ENCODE data around the gene FAM50A. TPM values are rescaled to one million over a fixed set of nuclear protein-coding genes. Genes with fewer than 3 reads are reported as not detected.

Gene FAM50A
- total and polyA plus RNA-seq, 2 donors (not counting 1 experiment from before 2014, with no cell fraction given): 44.5 to 79.8 TPM

DNA sequence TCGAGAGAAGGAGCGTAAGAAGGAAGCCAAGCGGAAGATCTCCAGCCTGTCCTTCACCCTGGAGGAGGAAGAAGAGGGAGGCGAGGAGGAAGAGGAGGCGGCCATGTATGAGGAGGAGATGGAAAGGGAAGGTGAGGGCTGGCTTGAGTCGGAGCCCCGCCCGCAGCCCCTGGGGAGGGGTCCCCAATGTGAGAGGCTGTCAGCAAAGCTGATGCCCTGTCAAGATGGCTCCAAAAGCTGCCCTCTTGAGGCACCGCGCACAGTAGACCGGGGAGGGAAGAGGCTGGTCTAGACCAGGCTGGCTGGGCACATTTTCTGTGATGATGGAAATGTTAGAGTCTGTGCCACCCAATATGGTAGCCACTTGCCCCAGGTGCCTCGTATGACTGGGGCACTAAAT, 2.5 kb downstream of the FAM50A start:
- no peak overlapping the region for H3K27ac Mint-ChIP-seq
- POLR2A ChIA-PET: no interaction called here
- CTCF ChIA-PET: no interaction called here
- peaks cover 10% of the 10 kb centered on the region for H3K79me2 ChIP-seq (ENCODE audit: control insufficient read depth, insufficient read depth, low read length)
- H3K27me3 Mint-ChIP-seq: no peaks in the 10 kb centered on the region
- H3K9me3 Mint-ChIP-seq (ENCODE audit: insufficient read depth): no peaks in the 10 kb centered on the region
- WGBS (ENCODE audit: insufficient coverage): 94% methylated on average over 3 of the region's 12 CpGs
- no peaks in the 10 kb centered on the region for H3K9me3 ChIP-seq (ENCODE audit: control extremely low read depth in 1 of 3, control insufficient read depth in 2 of 3, insufficient read depth in 1 of 3, low read length in 2 of 3)
- H3K36me3 ChIP-seq (replicated peaks in 1 of 2; ENCODE audit: control extremely low read depth in 1 of 2, control insufficient read depth in 1 of 2, extremely low read depth in 1 of 2, insufficient read depth in 2 of 2, low read length in 1 of 2): peaks cover 0 to 7% of the 10 kb centered on the region in 2 experiments
- peaks cover 10 to 18% of the 10 kb centered on the region in 2 donors for H3K4me1 ChIP-seq (ENCODE audit: control insufficient read depth in 2 of 2, insufficient read depth in 2 of 2, low read length in 2 of 2)
- H2AFZ ChIP-seq (ENCODE audit: insufficient read depth, low read depth, low read length, poor library complexity, severe bottlenecking): no peak overlapping the region
- no peak overlapping the region for H3K27ac ChIP-seq (ENCODE audit: low read length in 2 of 2)
- TF ChIP-seq EZH2 (IDR thresholded peaks at IDR 0.05; ENCODE audit: borderline replicate concordance, insufficient read depth, low read depth, low read length, poor library complexity, severe bottlenecking): no peak
- TF ChIP-seq, protein P1, sequence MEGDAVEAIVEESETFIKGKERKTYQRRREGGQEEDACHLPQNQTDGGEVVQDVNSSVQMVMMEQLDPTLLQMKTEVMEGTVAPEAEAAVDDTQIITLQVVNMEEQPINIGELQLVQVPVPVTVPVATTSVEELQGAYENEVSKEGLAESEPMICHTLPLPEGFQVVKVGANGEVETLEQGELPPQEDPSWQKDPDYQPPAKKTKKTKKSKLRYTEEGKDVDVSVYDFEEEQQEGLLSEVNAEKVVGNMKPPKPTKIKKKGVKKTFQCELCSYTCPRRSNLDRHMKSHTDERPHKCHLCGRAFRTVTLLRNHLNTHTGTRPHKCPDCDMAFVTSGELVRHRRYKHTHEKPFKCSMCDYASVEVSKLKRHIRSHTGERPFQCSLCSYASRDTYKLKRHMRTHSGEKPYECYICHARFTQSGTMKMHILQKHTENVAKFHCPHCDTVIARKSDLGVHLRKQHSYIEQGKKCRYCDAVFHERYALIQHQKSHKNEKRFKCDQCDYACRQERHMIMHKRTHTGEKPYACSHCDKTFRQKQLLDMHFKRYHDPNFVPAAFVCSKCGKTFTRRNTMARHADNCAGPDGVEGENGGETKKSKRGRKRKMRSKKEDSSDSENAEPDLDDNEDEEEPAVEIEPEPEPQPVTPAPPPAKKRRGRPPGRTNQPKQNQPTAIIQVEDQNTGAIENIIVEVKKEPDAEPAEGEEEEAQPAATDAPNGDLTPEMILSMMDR (IDR thresholded peaks at IDR 0.05): no peak
- no peaks in the 10 kb centered on the region for H4K20me1 ChIP-seq (ENCODE audit: control insufficient read depth, insufficient read depth, low read length, poor library complexity, severe bottlenecking)
- H3K4me3 Mint-ChIP-seq: no peak overlapping the region
- H3K27me3 ChIP-seq (replicated peaks in 1 of 4; ENCODE audit: control extremely low read depth in 1 of 4, control insufficient read depth in 3 of 4, insufficient read depth in 4 of 4, low read length in 3 of 4): no peaks in the 10 kb centered on the region
- no peak overlapping the region for H3K4me3 ChIP-seq (ENCODE audit: control extremely low read depth in 1 of 5, extremely low read depth in 1 of 5, insufficient read depth in 1 of 5, low read depth in 2 of 5, low read length in 4 of 5)
- ATAC-seq (ENCODE audit: low read depth) (no peak), DNase-seq (no peak)
- intact Hi-C loops (cut with micrococcal nuclease): no loop called here
- H3K4me2 ChIP-seq (replicated peaks; ENCODE audit: low read depth, low read length, poor library complexity, severe bottlenecking): no peak overlapping the region
- no peak overlapping the region for H3K9ac ChIP-seq (ENCODE audit: low read length)
- peaks cover 5% of the 10 kb centered on the region for H3K4me1 Mint-ChIP-seq

DNA sequence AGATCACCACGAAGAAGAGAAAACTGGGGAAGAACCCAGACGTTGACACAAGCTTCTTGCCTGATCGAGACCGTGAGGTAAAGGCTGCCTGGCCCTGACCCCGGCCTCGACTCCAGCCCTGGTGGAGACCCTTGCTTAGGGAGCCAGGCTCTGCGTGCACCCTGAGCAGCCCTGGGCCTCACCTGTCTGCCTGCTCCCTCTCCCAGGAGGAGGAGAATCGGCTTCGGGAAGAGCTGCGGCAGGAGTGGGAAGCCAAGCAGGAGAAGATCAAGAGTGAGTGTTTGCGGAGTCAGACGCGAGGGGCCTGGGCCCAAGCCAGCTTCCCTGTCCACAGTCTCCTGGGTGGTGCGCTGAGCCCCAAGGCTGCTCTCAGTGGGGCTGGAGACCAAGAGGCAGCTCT, 4.5 kb downstream of the FAM50A start:
- Histone ChIP-seq H4K20me1 (ENCODE audit: control insufficient read depth, insufficient read depth, low read length, poor library complexity, severe bottlenecking) (no peaks in the 10 kb centered on the region), H3K79me2 (ENCODE audit: control insufficient read depth, insufficient read depth, low read length) (peaks cover 10% of the 10 kb centered on the region), H2AFZ (ENCODE audit: insufficient read depth, low read depth, low read length, poor library complexity, severe bottlenecking) (no peak overlapping the region), H3K4me1 (ENCODE audit: control insufficient read depth in 2 of 2, insufficient read depth in 2 of 2, low read length in 2 of 2) (peaks cover 8 to 15% of the 10 kb centered on the region in 2 donors), H3K36me3 (replicated peaks in 1 of 2; ENCODE audit: control extremely low read depth in 1 of 2, control insufficient read depth in 1 of 2, extremely low read depth in 1 of 2, insufficient read depth in 2 of 2, low read length in 1 of 2) (peaks cover 0 to 7% of the 10 kb centered on the region in 2 experiments), H3K4me3 (ENCODE audit: control extremely low read depth in 1 of 5, extremely low read depth in 1 of 5, insufficient read depth in 1 of 5, low read depth in 2 of 5, low read length in 4 of 5) (no peak overlapping the region), H3K9ac (ENCODE audit: low read length) (no peak overlapping the region), H3K27ac (ENCODE audit: low read length in 2 of 2) (no peak overlapping the region), H3K9me3 (ENCODE audit: control extremely low read depth in 1 of 3, control insufficient read depth in 2 of 3, insufficient read depth in 1 of 3, low read length in 2 of 3) (no peaks in the 10 kb centered on the region), H3K27me3 (replicated peaks in 1 of 4; ENCODE audit: control extremely low read depth in 1 of 4, control insufficient read depth in 3 of 4, insufficient read depth in 4 of 4, low read length in 3 of 4) (no peaks in the 10 kb centered on the region), H3K4me2 (replicated peaks; ENCODE audit: low read depth, low read length, poor library complexity, severe bottlenecking) (no peak overlapping the region)
- H3K4me1 Mint-ChIP-seq: peaks cover 1% of the 10 kb centered on the region
- H3K4me3 Mint-ChIP-seq: no peak overlapping the region
- POLR2A ChIA-PET: no interaction called here
- TF ChIP-seq EZH2 (IDR thresholded peaks at IDR 0.05; ENCODE audit: borderline replicate concordance, insufficient read depth, low read depth, low read length, poor library complexity, severe bottlenecking): no peak
- TF ChIP-seq, protein P1 (IDR thresholded peaks at IDR 0.05): no peak
- no peaks in the 10 kb centered on the region for H3K9me3 Mint-ChIP-seq (ENCODE audit: insufficient read depth)
- CTCF ChIA-PET: interaction anchor here (0.8 kb wide), 1 partner anchor 50 kb away, joined by 4 read pairs; the partner anchor contains the start of gene RPL10
- WGBS (ENCODE audit: insufficient coverage): 95% methylated on average over 8 of the region's 14 CpGs
- no peaks in the 10 kb centered on the region for H3K27me3 Mint-ChIP-seq
- intact Hi-C loops (cut with micrococcal nuclease): no loop called here
- ATAC-seq (ENCODE audit: low read depth) (no peak), DNase-seq (no peak)
- no peak overlapping the region for H3K27ac Mint-ChIP-seq

Measured in B cell (primary cell).